DND-41 (cell line): Measurements from ENCODE around the gene VSX2.
"Not testable (repeated sequence)": the region's sequence is repeated elsewhere in the genome, so short reads cannot be mapped to it uniquely, and the experiment has no call there.

ENCODE experiments used
- ATAC-seq: fragments of 200-7000 bp; cut with Tn5 transposase; 3 replicates; pipeline ENCODE4 v1.9.1; 2021; ENCODE audit warnings: low read depth; ENCODE audit not compliant: insufficient read depth
- DNase-seq: peaks from one replicate; pipeline ENCODE4 v3.0.0-alpha.2; 2020
- H2AFZ ChIP-seq: 2 replicates; pipeline ENCODE4 v1.6.0; 2012; ENCODE audit warnings: low read depth, low read length
- H3K27ac ChIP-seq: 2 replicates; pipeline ENCODE4 v1.5.1; 2012; ENCODE audit warnings: low read length, inconsistent platforms
- H3K27me3 ChIP-seq: fragments of 200-600 bp; sonication (generic); 2 replicates; pipeline ENCODE4 v1.6.0; 2012; ENCODE audit warnings: low read length, mild to moderate bottlenecking, inconsistent platforms; ENCODE audit not compliant: insufficient read depth, poor library complexity
- H3K36me3 ChIP-seq: 2 replicates; pipeline ENCODE4 v1.5.1; 2012; ENCODE audit warnings: low read length, inconsistent platforms; ENCODE audit not compliant: insufficient read depth
- H3K4me1 ChIP-seq: 2 replicates; pipeline ENCODE4 v1.5.1; 2012; ENCODE audit warnings: mild to moderate bottlenecking, low read length; ENCODE audit not compliant: insufficient read depth
- H3K4me2 ChIP-seq: 2 replicates; pipeline ENCODE4 v1.6.0; 2012; ENCODE audit warnings: mild to moderate bottlenecking, moderate library complexity, low read length, inconsistent platforms; ENCODE audit not compliant: insufficient read depth
- H3K4me3 ChIP-seq, 2 experiments: fragments of 200-600 bp in 1 of 2; shearing (Covaris generic) in 1 of 2; 2 replicates each; pipeline ENCODE4 v1.5.1; 2012 to 2016; ENCODE audit warnings: inconsistent platforms in 2 of 2, low read length in 2 of 2, mild to moderate bottlenecking in 2 of 2, low read depth in 1 of 2, moderate library complexity in 1 of 2
- H3K79me2 ChIP-seq: 2 replicates; pipeline ENCODE4 v1.6.0; 2012; ENCODE audit warnings: low read length, inconsistent platforms; ENCODE audit not compliant: insufficient read depth
- H3K9ac ChIP-seq: 2 replicates; pipeline ENCODE4 v1.6.0; 2012; ENCODE audit warnings: low read depth, mild to moderate bottlenecking, inconsistent platforms, low read length, moderate library complexity
- H3K9me3 ChIP-seq: 2 replicates; pipeline ENCODE4 v1.5.1; 2012; ENCODE audit warnings: low read length, moderate library complexity, mild to moderate bottlenecking, inconsistent platforms; ENCODE audit not compliant: insufficient read depth, severe bottlenecking
- H4K20me1 ChIP-seq: 2 replicates; pipeline ENCODE4 v1.6.0; 2012; ENCODE audit warnings: low read length; ENCODE audit not compliant: insufficient read depth
- EZH2 ChIP-seq: IDR thresholded peaks from 3 replicates; pipeline ENCODE4 v1.6.1; 2012; ENCODE audit warnings: borderline replicate concordance, low read depth, mild to moderate bottlenecking, moderate library complexity, low read length, inconsistent platforms; ENCODE audit not compliant: severe bottlenecking
- TF ChIP-seq, protein P1 (sequence below): IDR thresholded peaks from 2 replicates; pipeline ENCODE4 v1.5.1; 2012; ENCODE audit warnings: borderline replicate concordance, low read length, moderate library complexity, mild to moderate bottlenecking; ENCODE audit not compliant: poor library complexity, severe bottlenecking; ENCODE audit errors: extremely low read depth

The VSX2 gene

DNA sequence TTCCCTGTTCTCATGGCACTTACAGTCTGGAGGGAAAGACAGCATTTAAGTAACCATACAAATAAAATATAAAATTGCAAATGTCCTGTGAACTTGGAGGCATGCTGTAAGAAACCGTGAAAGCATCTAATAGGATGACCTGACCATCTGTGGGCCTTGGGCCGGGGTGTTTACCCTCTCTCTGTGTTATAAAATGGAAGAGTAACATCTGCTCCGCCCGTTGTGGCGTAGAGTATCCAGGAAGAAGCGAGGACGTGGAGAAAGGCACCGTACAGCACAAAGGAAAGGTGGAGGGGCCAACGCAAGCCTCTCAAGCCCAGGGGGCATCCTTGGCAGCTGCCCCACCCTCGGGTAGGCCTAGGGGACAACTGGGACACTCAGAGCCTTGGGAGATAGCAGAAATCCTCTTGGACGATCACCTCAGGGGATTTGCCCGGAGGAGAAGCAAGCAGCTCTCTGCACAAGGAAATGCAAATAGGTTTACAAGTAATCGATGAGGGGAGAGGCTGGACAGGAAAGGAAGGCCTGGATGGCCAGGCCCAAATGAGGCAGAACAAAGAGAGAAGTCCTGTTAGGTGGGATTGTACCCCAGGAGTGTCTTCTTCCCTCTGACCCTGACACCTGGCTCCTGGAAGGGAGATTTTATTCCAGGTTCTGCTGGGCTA, 26.2 kb downstream of the VSX2 start:
- Histone ChIP-seq H3K4me2 (no peak overlapping the region), H3K4me3 (no peak overlapping the region), H3K36me3 (no peaks in the 10 kb centered on the region), H2AFZ (no peak overlapping the region), H3K4me1 (no peaks in the 10 kb centered on the region), H3K27ac (no peak overlapping the region), H3K27me3 (peaks cover 5% of the 10 kb centered on the region), H4K20me1 (no peaks in the 10 kb centered on the region; the same call in 1 of the 2 replicates), H3K9ac (no peak overlapping the region), H3K9me3 (no peaks in the 10 kb centered on the region), H3K79me2 (no peaks in the 10 kb centered on the region)
- no peak for DNase-seq
- TF ChIP-seq, protein P1, sequence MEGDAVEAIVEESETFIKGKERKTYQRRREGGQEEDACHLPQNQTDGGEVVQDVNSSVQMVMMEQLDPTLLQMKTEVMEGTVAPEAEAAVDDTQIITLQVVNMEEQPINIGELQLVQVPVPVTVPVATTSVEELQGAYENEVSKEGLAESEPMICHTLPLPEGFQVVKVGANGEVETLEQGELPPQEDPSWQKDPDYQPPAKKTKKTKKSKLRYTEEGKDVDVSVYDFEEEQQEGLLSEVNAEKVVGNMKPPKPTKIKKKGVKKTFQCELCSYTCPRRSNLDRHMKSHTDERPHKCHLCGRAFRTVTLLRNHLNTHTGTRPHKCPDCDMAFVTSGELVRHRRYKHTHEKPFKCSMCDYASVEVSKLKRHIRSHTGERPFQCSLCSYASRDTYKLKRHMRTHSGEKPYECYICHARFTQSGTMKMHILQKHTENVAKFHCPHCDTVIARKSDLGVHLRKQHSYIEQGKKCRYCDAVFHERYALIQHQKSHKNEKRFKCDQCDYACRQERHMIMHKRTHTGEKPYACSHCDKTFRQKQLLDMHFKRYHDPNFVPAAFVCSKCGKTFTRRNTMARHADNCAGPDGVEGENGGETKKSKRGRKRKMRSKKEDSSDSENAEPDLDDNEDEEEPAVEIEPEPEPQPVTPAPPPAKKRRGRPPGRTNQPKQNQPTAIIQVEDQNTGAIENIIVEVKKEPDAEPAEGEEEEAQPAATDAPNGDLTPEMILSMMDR, result no peak
- no peak for TF ChIP-seq EZH2
- ATAC-seq, result no peak

DNA sequence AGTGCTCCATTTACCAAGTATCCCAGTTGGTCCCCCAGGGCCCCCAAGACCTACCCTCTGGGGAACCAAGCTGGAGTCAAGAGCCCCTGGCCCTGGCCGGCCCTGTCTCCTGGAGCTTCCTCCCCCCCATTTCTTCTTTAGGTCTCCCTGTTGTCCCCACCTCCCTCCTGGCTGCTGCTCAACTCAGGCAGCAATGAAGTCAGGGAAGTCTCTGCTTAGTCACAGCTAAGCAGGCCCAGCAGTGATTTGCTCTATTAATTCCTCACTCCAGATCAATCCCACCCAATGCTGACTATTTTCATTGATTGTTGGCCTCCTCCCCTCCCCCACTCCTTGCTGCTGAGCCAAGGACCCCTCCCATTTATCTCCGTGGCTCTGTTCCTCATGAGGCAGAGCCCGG, 28.3 kb downstream of the VSX2 start:
- no peaks in the 10 kb centered on the region; the same call in 1 of the 2 replicates for H4K20me1 ChIP-seq
- H2AFZ ChIP-seq, result no peak overlapping the region
- H3K9ac ChIP-seq, result no peak overlapping the region
- no peaks in the 10 kb centered on the region for H3K79me2 ChIP-seq
- H3K4me1 ChIP-seq, result no peaks in the 10 kb centered on the region
- H3K9me3 ChIP-seq, result no peaks in the 10 kb centered on the region
- no peak for TF ChIP-seq EZH2
- TF ChIP-seq, protein P1, result no peak
- peaks cover 5% of the 10 kb centered on the region for H3K27me3 ChIP-seq
- ATAC-seq (no peak), DNase-seq (no peak)
- no peak overlapping the region for H3K4me3 ChIP-seq
- H3K36me3 ChIP-seq, result no peaks in the 10 kb centered on the region
- H3K27ac ChIP-seq, result no peak overlapping the region
- no peak overlapping the region for H3K4me2 ChIP-seq

DNA sequence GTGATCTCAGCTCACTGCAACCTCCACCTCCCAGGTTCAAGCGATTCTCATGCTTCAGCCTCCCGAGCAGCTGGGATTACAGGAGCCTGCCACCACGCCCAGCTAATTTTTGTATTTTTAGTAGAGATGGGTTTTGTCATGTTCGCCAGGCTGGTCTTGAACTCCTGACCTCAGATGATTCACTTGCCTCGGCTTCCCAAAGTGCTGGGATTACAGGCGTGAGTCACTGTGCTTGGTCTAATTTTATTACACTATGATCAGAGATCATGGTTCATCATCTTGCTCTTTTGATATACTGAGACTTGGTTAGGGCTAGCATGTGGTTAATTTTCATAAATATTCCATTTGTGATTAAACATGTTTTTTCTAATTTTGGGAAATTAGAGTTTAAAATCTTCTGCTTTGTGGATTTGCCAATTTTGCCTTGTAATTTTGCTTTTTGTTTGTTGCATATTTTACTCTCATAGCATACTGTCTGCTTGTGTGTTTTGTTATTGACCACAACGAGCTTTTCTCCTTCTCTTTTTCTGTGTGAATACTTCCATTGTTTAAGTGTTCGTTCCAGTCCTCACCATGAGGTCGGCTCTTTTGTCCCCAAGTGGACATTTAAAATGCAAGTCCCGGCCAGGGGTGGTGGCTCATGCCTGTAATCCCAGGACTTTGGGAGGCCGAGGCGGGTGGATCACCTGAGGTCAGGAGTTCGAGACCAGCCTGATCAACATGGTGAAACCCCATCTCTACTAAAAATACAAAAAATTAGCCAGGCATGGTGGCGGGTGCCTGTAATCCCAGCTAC, 31.3 kb downstream of the VSX2 start:
- H2AFZ ChIP-seq, H3K9me3 ChIP-seq, ATAC-seq, H3K4me3 ChIP-seq, H3K4me2 ChIP-seq, H3K36me3 ChIP-seq, H3K27ac ChIP-seq, H3K79me2 ChIP-seq, H3K4me1 ChIP-seq, H3K9ac ChIP-seq, H3K27me3 ChIP-seq, H4K20me1 ChIP-seq, DNase-seq: not testable (repeated sequence)

DNA sequence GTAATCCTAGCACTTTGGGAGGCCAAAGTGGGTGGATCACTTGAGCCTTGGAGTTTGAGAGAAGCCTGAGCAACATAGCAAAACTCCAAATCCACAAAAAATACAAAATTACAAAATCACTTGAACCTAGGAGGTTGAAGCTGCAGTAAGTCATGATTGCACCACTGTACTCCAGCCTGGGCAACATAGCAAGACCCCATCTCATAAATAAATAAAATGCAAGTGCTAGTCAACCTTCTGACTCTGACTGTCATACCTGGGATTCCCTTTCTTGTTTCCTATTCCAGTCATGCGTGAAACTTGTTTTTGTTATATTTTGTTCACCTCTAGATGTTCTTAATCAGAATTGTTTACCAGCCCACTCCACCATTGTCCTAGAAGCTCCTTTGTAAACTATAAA, 32.1 kb downstream of the VSX2 start:
- H3K4me3 ChIP-seq, result no peak overlapping the region
- no peaks in the 10 kb centered on the region for H3K36me3 ChIP-seq
- no peak for DNase-seq
- H2AFZ ChIP-seq, result no peak overlapping the region
- peaks cover 7% of the 10 kb centered on the region for H3K4me1 ChIP-seq
- H3K9ac ChIP-seq, result no peak overlapping the region
- H3K4me2 ChIP-seq, result no peak overlapping the region
- H3K27ac ChIP-seq, result no peak overlapping the region
- peaks cover 5% of the 10 kb centered on the region for H3K27me3 ChIP-seq
- no peak for ATAC-seq
- no peaks in the 10 kb centered on the region for H3K79me2 ChIP-seq
- H3K9me3 ChIP-seq, result no peaks in the 10 kb centered on the region
- TF ChIP-seq EZH2, result no peak
- TF ChIP-seq, protein P1, result no peak
- no peaks in the 10 kb centered on the region for H4K20me1 ChIP-seq
